HEK293 (cell line): Measurements from ENCODE around the gene YPEL4.

Experiments
- EGR2 ChIP-seq: fragments of 450-650 bp; formaldehyde crosslinking; IDR thresholded peaks from 2 replicates; pipeline ENCODE4 v1.5.1; 2016; ENCODE audit warnings: low read depth, missing biosample characterization, missing genetic modification characterization
- KLF16 ChIP-seq: fragments of 450-650 bp; formaldehyde crosslinking; IDR thresholded peaks from 2 replicates; pipeline ENCODE4 v1.5.1; 2017; ENCODE audit warnings: missing biosample characterization, missing genetic modification characterization
- KLF17 ChIP-seq: fragments of 450-650 bp; formaldehyde crosslinking; IDR thresholded peaks from 2 replicates; pipeline ENCODE4 v1.5.1; 2016; ENCODE audit warnings: missing biosample characterization, missing genetic modification characterization
- KLF8 ChIP-seq: fragments of 450-650 bp; formaldehyde crosslinking; IDR thresholded peaks from 2 replicates; pipeline ENCODE4 v1.5.1; 2016; ENCODE audit warnings: missing biosample characterization, missing genetic modification characterization
- PATZ1 ChIP-seq: fragments of 450-650 bp; formaldehyde crosslinking; IDR thresholded peaks from 2 replicates; pipeline ENCODE4 v1.5.1; 2016; ENCODE audit warnings: missing biosample characterization, missing genetic modification characterization
- REPIN1 ChIP-seq: fragments of 450-650 bp; formaldehyde crosslinking; IDR thresholded peaks from 2 replicates; pipeline ENCODE4 v1.5.1; 2017; ENCODE audit warnings: missing biosample characterization, missing genetic modification characterization, low read depth
- SCRT2 ChIP-seq: fragments of 450-650 bp; formaldehyde crosslinking; IDR thresholded peaks from 2 replicates; pipeline ENCODE4 v1.5.1; 2016; ENCODE audit warnings: missing biosample characterization, missing genetic modification characterization
- WT1 ChIP-seq: fragments of 450-650 bp; formaldehyde crosslinking; IDR thresholded peaks from 2 replicates; pipeline ENCODE4 v1.5.1; 2016; ENCODE audit warnings: missing biosample characterization, missing genetic modification characterization
- ZBTB17 ChIP-seq: fragments of 450-650 bp; formaldehyde crosslinking; IDR thresholded peaks from 2 replicates; pipeline ENCODE4 v1.5.1; 2016; ENCODE audit warnings: missing biosample characterization, missing genetic modification characterization
- ZBTB48 ChIP-seq: fragments of 450-650 bp; formaldehyde crosslinking; IDR thresholded peaks from 2 replicates; pipeline ENCODE4 v1.5.1; 2016; ENCODE audit warnings: missing biosample characterization, missing genetic modification characterization
- ZEB2 ChIP-seq: fragments of 450-650 bp; formaldehyde crosslinking; IDR thresholded peaks from 2 replicates; pipeline ENCODE4 v1.5.1; 2016; ENCODE audit warnings: missing biosample characterization, missing genetic modification characterization
- ZFHX2 ChIP-seq: fragments of 450-650 bp; formaldehyde crosslinking; conservative IDR thresholded peaks from 2 replicates; pipeline ENCODE4 v1.5.1; 2016; ENCODE audit warnings: missing biosample characterization, missing genetic modification characterization
- ZNF114 ChIP-seq: fragments of 450-650 bp; formaldehyde crosslinking; IDR thresholded peaks from 2 replicates; pipeline ENCODE4 v1.5.0; 2017; ENCODE audit warnings: missing biosample characterization, missing genetic modification characterization
- ZNF140 ChIP-seq: fragments of 450-650 bp; formaldehyde crosslinking; IDR thresholded peaks from 2 replicates; pipeline ENCODE4 v1.5.1; 2016; ENCODE audit warnings: missing biosample characterization, missing genetic modification characterization
- ZNF146 ChIP-seq: fragments of 450-650 bp; formaldehyde crosslinking; IDR thresholded peaks from 2 replicates; pipeline ENCODE4 v1.5.1; 2016; ENCODE audit warnings: missing biosample characterization, missing genetic modification characterization
- ZNF157 ChIP-seq: fragments of 450-650 bp; formaldehyde crosslinking; IDR thresholded peaks from 2 replicates; pipeline ENCODE4 v1.5.1; 2016; ENCODE audit warnings: missing biosample characterization, missing genetic modification characterization
- ZNF16 ChIP-seq: fragments of 450-650 bp; formaldehyde crosslinking; IDR thresholded peaks from 2 replicates; pipeline ENCODE4 v1.5.1; 2016; ENCODE audit warnings: low read depth, missing biosample characterization, missing genetic modification characterization
- ZNF202 ChIP-seq: fragments of 450-650 bp; formaldehyde crosslinking; IDR thresholded peaks from 2 replicates; pipeline ENCODE4 v1.5.1; 2016; ENCODE audit warnings: missing biosample characterization, missing genetic modification characterization, borderline replicate concordance
- ZNF311 ChIP-seq: fragments of 450-650 bp; formaldehyde crosslinking; IDR thresholded peaks from 2 replicates; pipeline ENCODE4 v1.5.1; 2017; ENCODE audit warnings: missing biosample characterization, missing genetic modification characterization, borderline replicate concordance
- ZNF341 ChIP-seq: fragments of 450-650 bp; formaldehyde crosslinking; IDR thresholded peaks from 2 replicates; pipeline ENCODE4; 2016; ENCODE audit warnings: low read depth, missing biosample characterization, missing genetic modification characterization
- ZNF391 ChIP-seq: fragments of 450-650 bp; formaldehyde crosslinking; IDR thresholded peaks from 2 replicates; pipeline ENCODE4 v1.5.1; 2016; ENCODE audit warnings: low read depth, missing biosample characterization, missing genetic modification characterization, borderline replicate concordance
- ZNF404 ChIP-seq: fragments of 450-650 bp; formaldehyde crosslinking; IDR thresholded peaks from 2 replicates; pipeline ENCODE4 v1.5.1; 2017; ENCODE audit warnings: missing biosample characterization, missing genetic modification characterization
- ZNF423 ChIP-seq: fragments of 450-650 bp; formaldehyde crosslinking; IDR thresholded peaks from 2 replicates; pipeline ENCODE4 v1.5.1; 2016; ENCODE audit warnings: missing biosample characterization, missing genetic modification characterization
- ZNF488 ChIP-seq: fragments of 450-650 bp; formaldehyde crosslinking; IDR thresholded peaks from 2 replicates; pipeline ENCODE4 v1.5.1; 2016; ENCODE audit warnings: missing biosample characterization, missing genetic modification characterization
- ZNF521 ChIP-seq: fragments of 450-650 bp; formaldehyde crosslinking; IDR thresholded peaks from 2 replicates; pipeline ENCODE4 v1.5.1; 2017; ENCODE audit warnings: missing biosample characterization, mild to moderate bottlenecking, missing genetic modification characterization
- ZNF544 ChIP-seq: fragments of 450-650 bp; formaldehyde crosslinking; IDR thresholded peaks from 2 replicates; pipeline ENCODE4 v1.5.0; 2017; ENCODE audit warnings: missing biosample characterization, missing genetic modification characterization
- ZNF548 ChIP-seq: fragments of 450-650 bp; formaldehyde crosslinking; IDR thresholded peaks from 2 replicates; pipeline ENCODE4 v1.5.1; 2016; ENCODE audit warnings: missing biosample characterization, missing genetic modification characterization
- ZNF555 ChIP-seq: fragments of 450-650 bp; formaldehyde crosslinking; conservative IDR thresholded peaks from 2 replicates; pipeline ENCODE4 v1.5.1; 2017; ENCODE audit warnings: missing biosample characterization, mild to moderate bottlenecking, missing genetic modification characterization, inconsistent platforms
- ZNF561 ChIP-seq: fragments of 450-650 bp; IDR thresholded peaks from 2 replicates; pipeline ENCODE4 v1.5.1; 2018; ENCODE audit warnings: missing biosample characterization, missing genetic modification characterization, borderline replicate concordance
- ZNF623 ChIP-seq: fragments of 450-650 bp; formaldehyde crosslinking; IDR thresholded peaks from 2 replicates; pipeline ENCODE4 v1.5.1; 2016; ENCODE audit warnings: missing biosample characterization, missing genetic modification characterization
- ZNF777 ChIP-seq: fragments of 450-650 bp; formaldehyde crosslinking; IDR thresholded peaks from 2 replicates; pipeline ENCODE4 v1.5.1; 2017; ENCODE audit warnings: missing biosample characterization, missing genetic modification characterization, borderline replicate concordance
- TF ChIP-seq, protein P1 (sequence below): fragments of 450-650 bp; formaldehyde crosslinking; IDR thresholded peaks from 2 replicates; pipeline ENCODE4 v1.5.1; 2016; ENCODE audit warnings: missing biosample characterization, missing genetic modification characterization, borderline replicate concordance

Gene YPEL4

DNA sequence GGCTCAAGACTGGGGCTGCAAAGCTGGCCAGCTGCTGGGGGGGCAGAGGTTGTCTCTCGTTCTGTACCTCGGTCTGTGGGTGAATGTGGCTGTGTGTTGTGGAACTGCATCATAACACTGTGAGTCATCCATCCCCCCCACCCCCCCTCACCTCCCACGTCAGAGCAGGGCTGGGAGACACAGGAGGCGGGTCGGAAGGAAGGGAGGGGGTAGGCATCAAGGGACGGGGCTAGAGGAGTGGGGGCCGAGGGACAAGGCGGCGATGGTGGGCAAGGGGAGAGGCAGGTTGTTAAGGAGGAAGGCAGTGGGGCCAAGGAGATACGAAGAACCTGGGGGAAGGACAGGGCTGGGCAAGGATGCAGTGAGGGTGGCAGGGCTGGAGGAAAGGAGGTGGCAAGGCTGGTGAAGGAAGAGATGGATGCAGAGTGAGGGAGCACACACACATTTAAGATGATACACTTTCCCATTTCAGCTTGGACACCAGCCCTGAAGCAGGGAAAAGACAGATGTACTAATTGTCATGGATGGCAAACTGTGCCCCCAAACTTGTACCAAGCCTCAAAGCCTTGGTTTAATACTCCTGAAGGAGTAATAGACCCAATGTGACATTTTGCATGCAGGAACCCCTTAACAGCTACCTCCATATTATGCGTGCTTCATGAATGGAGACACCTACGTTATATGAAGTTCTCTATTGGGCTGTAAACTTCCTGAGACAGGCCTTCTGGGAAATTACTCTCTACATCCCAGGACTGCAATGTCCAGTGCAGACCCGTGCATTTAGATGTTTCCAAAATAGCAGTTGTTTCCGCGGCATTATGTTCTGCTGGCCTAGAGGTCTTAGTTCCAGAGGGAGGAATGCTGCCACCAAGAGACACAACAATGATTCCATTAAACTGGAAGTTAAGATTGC, at the start of gene YPEL4 (continued):
- TF ChIP-seq ZNF391 (tag by site-specific recombination) (no peak), ZNF114 (tag by site-specific recombination) (no peak), PATZ1 (tag by site-specific recombination) (peak; percentile 53), ZBTB48 (tag by site-specific recombination) (0 out of 2 replicates have a peak, but pooled peaks have one; percentile 43), ZNF548 (tag by site-specific recombination) (no peak), ZNF202 (tag by site-specific recombination) (no peak), ZNF777 (no peak), ZNF404 (tag by site-specific recombination) (no peak), ZNF157 (no peak), ZNF561 (tag by site-specific recombination) (no peak), KLF16 (no peak), ZNF488 (tag by site-specific recombination) (no peak), KLF8 (tag by site-specific recombination) (no peak), EGR2 (tag by site-specific recombination) (peak; percentile 72), REPIN1 (tag by site-specific recombination) (no peak), SCRT2 (tag by site-specific recombination) (no peak), ZFHX2 (tag by site-specific recombination) (peak; percentile 78), ZNF341 (tag by site-specific recombination) (no peak), ZNF544 (tag by site-specific recombination) (no peak), ZNF140 (tag by site-specific recombination) (no peak), ZNF423 (no peak), ZNF555 (tag by site-specific recombination) (no peak), WT1 (tag by site-specific recombination) (no peak), ZNF623 (tag by site-specific recombination) (no peak), ZEB2 (tag by site-specific recombination) (no peak), ZNF311 (tag by site-specific recombination) (no peak), KLF17 (tag by site-specific recombination) (0 out of 2 replicates have a peak, but pooled peaks have one; percentile 18), ZBTB17 (tag by site-specific recombination) (no peak), ZNF146 (tag by site-specific recombination) (no peak), ZNF16 (no peak), ZNF521 (tag by site-specific recombination) (no peak)
- TF ChIP-seq, protein P1, sequence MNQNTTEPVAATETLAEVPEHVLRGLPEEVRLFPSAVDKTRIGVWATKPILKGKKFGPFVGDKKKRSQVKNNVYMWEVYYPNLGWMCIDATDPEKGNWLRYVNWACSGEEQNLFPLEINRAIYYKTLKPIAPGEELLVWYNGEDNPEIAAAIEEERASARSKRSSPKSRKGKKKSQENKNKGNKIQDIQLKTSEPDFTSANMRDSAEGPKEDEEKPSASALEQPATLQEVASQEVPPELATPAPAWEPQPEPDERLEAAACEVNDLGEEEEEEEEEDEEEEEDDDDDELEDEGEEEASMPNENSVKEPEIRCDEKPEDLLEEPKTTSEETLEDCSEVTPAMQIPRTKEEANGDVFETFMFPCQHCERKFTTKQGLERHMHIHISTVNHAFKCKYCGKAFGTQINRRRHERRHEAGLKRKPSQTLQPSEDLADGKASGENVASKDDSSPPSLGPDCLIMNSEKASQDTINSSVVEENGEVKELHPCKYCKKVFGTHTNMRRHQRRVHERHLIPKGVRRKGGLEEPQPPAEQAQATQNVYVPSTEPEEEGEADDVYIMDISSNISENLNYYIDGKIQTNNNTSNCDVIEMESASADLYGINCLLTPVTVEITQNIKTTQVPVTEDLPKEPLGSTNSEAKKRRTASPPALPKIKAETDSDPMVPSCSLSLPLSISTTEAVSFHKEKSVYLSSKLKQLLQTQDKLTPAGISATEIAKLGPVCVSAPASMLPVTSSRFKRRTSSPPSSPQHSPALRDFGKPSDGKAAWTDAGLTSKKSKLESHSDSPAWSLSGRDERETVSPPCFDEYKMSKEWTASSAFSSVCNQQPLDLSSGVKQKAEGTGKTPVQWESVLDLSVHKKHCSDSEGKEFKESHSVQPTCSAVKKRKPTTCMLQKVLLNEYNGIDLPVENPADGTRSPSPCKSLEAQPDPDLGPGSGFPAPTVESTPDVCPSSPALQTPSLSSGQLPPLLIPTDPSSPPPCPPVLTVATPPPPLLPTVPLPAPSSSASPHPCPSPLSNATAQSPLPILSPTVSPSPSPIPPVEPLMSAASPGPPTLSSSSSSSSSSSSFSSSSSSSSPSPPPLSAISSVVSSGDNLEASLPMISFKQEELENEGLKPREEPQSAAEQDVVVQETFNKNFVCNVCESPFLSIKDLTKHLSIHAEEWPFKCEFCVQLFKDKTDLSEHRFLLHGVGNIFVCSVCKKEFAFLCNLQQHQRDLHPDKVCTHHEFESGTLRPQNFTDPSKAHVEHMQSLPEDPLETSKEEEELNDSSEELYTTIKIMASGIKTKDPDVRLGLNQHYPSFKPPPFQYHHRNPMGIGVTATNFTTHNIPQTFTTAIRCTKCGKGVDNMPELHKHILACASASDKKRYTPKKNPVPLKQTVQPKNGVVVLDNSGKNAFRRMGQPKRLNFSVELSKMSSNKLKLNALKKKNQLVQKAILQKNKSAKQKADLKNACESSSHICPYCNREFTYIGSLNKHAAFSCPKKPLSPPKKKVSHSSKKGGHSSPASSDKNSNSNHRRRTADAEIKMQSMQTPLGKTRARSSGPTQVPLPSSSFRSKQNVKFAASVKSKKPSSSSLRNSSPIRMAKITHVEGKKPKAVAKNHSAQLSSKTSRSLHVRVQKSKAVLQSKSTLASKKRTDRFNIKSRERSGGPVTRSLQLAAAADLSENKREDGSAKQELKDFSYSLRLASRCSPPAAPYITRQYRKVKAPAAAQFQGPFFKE = no peak
